H1 (cell line): ENCODE data around the gene KRABD2.

ENCODE experiments used
- CHD7 ChIP-seq: fragments of 300-600 bp; sonication (generic); IDR thresholded peaks from 2 replicates; pipeline ENCODE4 v1.7.1; 2012; ENCODE audit warnings: low read length, moderate library complexity, mild to moderate bottlenecking, inconsistent platforms; ENCODE audit not compliant: insufficient replicate concordance
- SP2 ChIP-seq: IDR thresholded peaks from 2 replicates; pipeline ENCODE4 v1.6.1; 2012; ENCODE audit warnings: mild to moderate bottlenecking, low read length, inconsistent platforms
- YY1 ChIP-seq: IDR thresholded peaks from 2 replicates; pipeline ENCODE4 v1.6.1; 2011; ENCODE audit warnings: low read depth, mild to moderate bottlenecking, low read length

KRABD2 gene

DNA sequence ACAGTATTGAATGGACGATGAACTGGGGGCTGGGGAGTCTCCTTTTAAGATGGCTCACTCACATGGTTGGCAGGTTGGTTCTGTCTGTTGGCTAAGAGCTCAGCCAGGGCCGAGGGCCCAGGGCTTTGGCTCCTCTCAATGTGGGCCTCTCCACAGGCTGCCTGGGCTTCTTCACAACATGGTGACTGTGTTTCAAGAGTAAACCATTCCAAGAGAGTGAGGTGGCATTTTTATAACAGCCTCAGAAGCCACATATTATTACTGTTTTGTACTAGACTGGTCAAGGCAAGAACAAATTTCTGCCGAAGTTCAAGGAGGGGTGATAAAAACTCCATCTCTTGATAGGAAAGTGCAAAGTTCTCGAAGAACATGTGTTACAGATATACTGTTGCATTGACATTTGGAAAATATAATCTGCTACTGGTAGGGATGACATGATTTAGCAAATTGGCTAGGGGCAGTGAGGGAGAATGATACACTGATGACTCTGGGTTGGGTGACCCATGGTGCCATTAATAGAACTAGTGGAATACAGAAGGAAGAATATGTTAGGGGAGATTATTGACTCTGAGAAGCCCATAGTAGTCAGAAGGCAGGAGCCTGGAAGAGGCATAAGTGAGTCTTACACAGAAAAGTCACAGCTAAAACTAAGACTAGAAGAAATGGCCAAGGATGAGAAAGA is 13.7 kb downstream of the KRABD2 start (continued):
- TF ChIP-seq CHD7 (no peak), SP2 (no peak), YY1 (no peak)
